Testis (tissue), 2 donors: ENCODE measurements around the gene FKBP1C.
"Not testable (repeated sequence)": the region's sequence is repeated elsewhere in the genome, so short reads cannot be mapped to it uniquely, and the experiment has no call there.

ENCODE experiments used
- POLR2A ChIP-seq: fragments of 450-650 bp; IDR thresholded peaks from one replicate; pipeline ENCODE4 v1.6.1; 2017; ENCODE audit warnings: antibody characterized with exemption, mild to moderate bottlenecking, moderate library complexity
- TF ChIP-seq, protein P1 (sequence below), 3 experiments: fragments of 450-650 bp in 2 of 3; fragments of 200-600 bp in 1 of 3; sonication (generic) in 1 of 3; IDR thresholded peaks; one replicate each; pipeline ENCODE4 v1.5.1; 2016 to 2019; ENCODE audit warnings: antibody characterized with exemption in 3 of 3, mild to moderate bottlenecking in 2 of 3, moderate library complexity in 1 of 3

DNA sequence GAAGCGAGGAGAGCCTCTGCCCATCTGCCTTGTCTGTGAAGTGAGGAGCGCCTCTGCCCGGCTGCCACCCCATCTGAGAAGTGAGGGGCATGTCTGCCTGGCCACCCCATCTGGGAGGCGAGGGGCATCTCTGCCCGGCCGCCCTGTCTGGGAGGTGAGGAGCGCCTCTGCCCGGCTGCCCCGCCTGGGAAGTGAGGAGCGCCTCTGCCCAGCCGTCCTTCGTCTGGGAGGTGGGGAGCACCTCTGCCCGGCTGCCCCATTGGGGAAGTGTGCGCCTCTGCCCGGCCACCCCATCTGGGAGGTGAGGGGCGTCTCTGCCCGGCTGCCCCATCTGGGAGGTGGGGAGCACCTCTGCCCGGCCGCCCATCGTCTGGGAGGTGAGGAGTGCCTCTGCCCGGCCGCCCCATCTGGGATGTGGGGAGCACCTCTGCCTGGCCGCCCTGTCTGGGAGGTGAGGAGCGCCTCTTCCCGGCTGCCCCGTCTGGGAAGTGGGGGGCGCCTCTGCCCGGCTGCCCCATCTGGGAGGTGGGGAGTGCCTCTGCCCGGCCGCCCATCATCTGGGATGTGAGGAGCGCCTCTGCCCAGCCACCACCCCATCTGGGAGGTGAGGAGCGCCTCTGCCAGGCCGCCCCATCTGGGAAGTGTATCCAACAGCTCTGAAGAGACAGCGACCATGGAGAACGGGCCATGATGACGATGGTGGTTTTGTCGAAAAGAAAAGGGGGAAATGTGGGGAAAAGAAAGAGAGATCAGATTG lies 47.0 kb upstream of the FKBP1C start:
- TF ChIP-seq, protein P1, sequence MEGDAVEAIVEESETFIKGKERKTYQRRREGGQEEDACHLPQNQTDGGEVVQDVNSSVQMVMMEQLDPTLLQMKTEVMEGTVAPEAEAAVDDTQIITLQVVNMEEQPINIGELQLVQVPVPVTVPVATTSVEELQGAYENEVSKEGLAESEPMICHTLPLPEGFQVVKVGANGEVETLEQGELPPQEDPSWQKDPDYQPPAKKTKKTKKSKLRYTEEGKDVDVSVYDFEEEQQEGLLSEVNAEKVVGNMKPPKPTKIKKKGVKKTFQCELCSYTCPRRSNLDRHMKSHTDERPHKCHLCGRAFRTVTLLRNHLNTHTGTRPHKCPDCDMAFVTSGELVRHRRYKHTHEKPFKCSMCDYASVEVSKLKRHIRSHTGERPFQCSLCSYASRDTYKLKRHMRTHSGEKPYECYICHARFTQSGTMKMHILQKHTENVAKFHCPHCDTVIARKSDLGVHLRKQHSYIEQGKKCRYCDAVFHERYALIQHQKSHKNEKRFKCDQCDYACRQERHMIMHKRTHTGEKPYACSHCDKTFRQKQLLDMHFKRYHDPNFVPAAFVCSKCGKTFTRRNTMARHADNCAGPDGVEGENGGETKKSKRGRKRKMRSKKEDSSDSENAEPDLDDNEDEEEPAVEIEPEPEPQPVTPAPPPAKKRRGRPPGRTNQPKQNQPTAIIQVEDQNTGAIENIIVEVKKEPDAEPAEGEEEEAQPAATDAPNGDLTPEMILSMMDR (IDR thresholded peaks at IDR 0.05) = not testable (repeated sequence)
- not testable (repeated sequence) for TF ChIP-seq POLR2A
